ENCODE results near the gene MS4A15.

DNA sequence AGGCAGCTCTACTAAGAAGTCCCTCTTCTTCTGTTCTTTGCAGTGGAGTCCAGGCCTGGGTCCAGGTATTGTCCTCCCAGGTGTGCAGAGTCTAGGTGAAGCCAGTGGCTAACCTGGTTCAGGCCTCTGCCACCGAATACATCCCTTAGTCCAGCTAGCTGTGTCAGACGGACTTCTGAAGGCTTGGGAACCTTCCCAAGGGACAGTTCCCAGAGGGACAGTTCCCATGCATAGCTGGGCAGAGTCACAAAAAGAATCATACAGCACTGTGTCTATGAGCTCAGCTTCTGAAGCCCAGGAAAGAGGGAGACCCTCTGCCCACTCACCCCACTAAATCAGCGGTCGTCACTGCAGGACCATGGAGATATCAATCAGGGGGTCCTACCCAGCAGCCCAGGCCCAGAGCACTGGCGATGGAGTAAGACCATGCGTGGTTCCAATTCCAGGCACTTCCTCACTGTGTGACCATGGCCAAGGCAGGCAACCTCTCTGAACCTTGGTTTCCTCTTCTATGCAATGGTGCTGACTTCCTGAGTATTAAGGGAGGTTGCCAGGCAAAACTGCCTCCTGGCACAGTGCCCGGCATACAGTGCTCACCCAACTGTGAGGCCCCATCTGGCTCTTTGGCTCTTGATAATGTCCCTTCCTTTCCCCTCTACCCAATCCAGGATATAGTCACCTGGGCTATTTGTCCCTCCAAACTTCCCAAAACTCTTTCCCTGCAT is 31.9 kb downstream of the MS4A15 start:
- TF ChIP-seq, protein P1, sequence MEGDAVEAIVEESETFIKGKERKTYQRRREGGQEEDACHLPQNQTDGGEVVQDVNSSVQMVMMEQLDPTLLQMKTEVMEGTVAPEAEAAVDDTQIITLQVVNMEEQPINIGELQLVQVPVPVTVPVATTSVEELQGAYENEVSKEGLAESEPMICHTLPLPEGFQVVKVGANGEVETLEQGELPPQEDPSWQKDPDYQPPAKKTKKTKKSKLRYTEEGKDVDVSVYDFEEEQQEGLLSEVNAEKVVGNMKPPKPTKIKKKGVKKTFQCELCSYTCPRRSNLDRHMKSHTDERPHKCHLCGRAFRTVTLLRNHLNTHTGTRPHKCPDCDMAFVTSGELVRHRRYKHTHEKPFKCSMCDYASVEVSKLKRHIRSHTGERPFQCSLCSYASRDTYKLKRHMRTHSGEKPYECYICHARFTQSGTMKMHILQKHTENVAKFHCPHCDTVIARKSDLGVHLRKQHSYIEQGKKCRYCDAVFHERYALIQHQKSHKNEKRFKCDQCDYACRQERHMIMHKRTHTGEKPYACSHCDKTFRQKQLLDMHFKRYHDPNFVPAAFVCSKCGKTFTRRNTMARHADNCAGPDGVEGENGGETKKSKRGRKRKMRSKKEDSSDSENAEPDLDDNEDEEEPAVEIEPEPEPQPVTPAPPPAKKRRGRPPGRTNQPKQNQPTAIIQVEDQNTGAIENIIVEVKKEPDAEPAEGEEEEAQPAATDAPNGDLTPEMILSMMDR (IDR thresholded peaks at IDR 0.05): no peak
- TF ChIP-seq POLR2AphosphoS5 (IDR thresholded peaks at IDR 0.05): no peak

Data from upper lobe of left lung (tissue), 4 donors.